HL-60 (cell line): ENCODE results near the gene LUZP1.

Experiments
- GABPA ChIP-seq: IDR thresholded peaks from 2 replicates; pipeline ENCODE4 v1.6.1; 2012; ENCODE audit warnings: low read depth
- POLR2AphosphoS5 ChIP-seq: IDR thresholded peaks from 2 replicates; pipeline ENCODE4 v1.6.1; 2012; ENCODE audit warnings: low read depth
- SPI1 ChIP-seq: IDR thresholded peaks from 2 replicates; pipeline ENCODE4 v1.6.1; 2012; ENCODE audit warnings: low read depth, mild to moderate bottlenecking, borderline replicate concordance
- TF ChIP-seq, protein P1 (sequence below): IDR thresholded peaks from one replicate; pipeline ENCODE4 v1.5.1; 2011; ENCODE audit warnings: low read length, control low read depth, inconsistent platforms; ENCODE audit not compliant: insufficient read depth
- TF ChIP-seq, protein P2 (sequence below): IDR thresholded peaks from 2 replicates; pipeline ENCODE4 v1.6.1; 2012; ENCODE audit warnings: low read depth; ENCODE audit not compliant: insufficient replicate concordance

DNA sequence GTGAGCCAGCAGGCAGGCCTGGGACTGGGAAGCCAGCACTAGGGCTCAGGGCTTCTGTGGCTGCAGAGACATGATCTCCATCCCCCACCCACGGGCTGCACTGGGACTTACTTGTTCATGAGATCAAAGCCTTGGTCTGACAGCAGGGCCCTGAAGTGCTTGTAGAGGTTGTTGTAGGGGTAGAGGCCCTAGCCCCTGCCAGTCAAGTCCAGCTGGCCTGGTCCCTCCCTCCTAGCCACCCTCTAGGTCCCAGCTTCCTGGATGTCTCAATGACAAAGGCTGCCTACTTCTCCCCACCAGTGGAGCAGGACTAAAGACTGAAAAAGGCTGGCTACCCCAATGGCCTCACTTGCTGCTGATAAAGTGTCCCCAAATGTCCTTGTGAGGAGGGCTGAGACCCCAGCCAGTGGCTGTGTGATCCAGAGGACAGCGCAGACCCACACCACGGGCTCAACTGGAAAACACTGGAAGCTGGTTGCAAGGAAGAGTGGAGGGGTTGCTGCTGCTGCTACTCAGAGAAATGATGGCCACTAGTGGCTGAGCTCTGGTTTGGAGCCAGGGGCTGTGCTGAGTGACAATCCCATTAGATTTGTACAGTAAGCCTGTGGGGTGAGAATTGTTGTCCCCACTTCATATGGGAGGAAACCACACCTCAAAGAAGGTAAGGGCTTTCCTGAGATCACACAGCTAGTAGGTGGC, 47.2 kb upstream of the LUZP1 start:
- TF ChIP-seq, protein P1, sequence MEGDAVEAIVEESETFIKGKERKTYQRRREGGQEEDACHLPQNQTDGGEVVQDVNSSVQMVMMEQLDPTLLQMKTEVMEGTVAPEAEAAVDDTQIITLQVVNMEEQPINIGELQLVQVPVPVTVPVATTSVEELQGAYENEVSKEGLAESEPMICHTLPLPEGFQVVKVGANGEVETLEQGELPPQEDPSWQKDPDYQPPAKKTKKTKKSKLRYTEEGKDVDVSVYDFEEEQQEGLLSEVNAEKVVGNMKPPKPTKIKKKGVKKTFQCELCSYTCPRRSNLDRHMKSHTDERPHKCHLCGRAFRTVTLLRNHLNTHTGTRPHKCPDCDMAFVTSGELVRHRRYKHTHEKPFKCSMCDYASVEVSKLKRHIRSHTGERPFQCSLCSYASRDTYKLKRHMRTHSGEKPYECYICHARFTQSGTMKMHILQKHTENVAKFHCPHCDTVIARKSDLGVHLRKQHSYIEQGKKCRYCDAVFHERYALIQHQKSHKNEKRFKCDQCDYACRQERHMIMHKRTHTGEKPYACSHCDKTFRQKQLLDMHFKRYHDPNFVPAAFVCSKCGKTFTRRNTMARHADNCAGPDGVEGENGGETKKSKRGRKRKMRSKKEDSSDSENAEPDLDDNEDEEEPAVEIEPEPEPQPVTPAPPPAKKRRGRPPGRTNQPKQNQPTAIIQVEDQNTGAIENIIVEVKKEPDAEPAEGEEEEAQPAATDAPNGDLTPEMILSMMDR, result no peak
- TF ChIP-seq, protein P2, sequence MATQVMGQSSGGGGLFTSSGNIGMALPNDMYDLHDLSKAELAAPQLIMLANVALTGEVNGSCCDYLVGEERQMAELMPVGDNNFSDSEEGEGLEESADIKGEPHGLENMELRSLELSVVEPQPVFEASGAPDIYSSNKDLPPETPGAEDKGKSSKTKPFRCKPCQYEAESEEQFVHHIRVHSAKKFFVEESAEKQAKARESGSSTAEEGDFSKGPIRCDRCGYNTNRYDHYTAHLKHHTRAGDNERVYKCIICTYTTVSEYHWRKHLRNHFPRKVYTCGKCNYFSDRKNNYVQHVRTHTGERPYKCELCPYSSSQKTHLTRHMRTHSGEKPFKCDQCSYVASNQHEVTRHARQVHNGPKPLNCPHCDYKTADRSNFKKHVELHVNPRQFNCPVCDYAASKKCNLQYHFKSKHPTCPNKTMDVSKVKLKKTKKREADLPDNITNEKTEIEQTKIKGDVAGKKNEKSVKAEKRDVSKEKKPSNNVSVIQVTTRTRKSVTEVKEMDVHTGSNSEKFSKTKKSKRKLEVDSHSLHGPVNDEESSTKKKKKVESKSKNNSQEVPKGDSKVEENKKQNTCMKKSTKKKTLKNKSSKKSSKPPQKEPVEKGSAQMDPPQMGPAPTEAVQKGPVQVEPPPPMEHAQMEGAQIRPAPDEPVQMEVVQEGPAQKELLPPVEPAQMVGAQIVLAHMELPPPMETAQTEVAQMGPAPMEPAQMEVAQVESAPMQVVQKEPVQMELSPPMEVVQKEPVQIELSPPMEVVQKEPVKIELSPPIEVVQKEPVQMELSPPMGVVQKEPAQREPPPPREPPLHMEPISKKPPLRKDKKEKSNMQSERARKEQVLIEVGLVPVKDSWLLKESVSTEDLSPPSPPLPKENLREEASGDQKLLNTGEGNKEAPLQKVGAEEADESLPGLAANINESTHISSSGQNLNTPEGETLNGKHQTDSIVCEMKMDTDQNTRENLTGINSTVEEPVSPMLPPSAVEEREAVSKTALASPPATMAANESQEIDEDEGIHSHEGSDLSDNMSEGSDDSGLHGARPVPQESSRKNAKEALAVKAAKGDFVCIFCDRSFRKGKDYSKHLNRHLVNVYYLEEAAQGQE, result no peak
- TF ChIP-seq POLR2AphosphoS5 (no peak), GABPA (no peak), SPI1 (no peak)
